ENCODE results near the gene SLC25A22.

Gene SLC25A22

DNA sequence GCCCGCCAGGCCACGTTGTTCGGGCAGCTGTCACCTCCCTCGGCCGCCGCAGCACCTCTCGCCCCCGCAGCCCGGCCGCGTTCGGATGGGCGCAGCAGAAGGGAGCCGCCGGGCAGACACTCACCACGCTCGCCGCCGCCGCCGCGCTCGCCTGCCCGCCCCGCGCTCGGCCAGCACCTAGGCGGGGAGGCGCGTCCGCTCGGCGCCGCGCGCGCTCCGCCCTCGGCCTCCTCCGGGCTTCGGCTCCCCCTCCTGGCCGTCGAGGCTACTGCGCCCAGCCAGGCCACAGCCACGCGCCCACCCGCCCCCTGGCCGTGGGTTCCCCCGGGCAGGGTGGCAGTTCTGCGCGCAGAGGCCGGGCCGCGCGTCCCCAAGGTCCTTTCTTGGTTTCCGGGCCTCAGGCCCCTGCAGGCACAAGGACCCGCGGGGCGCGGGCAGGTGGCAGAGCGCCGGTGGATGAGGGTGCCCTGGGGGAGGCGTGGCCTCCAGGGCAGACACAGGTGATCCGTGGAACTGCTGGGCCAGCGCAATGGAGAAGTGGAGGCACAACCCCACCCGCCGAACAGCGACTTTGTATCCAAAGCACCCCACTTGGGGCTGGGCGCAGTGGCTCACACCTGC lies at the start of gene SLC25A22:
TSS of gene SLC25A22 (minus strand) at position 189 of the 621 bp plus-strand sequence. CDS start 3,275 bp downstream, outside the sequence.
- peak; percentile 87 for DNase-seq

DNA sequence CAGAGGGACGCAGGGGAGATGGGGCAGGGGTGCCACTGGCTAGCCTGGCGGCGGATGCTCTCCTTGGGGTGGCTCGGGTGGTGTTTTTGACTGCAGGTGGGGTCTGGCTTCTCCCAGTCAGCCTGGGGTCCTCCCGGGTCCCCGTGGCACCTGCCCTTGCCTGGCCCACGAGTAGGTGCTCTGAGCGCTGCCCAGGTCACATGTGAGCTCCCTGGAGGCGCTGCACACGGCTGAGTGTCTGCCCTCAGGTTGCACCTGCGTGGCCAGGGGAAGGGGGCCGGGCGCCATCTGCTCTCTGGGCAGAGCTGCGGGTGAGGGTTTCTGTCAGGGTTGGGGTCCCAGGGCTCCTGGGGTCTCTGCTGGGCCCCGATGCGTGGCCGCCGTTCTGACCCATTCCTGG lies 49.8 kb upstream of the SLC25A22 start:
- no peak for DNase-seq

DNA sequence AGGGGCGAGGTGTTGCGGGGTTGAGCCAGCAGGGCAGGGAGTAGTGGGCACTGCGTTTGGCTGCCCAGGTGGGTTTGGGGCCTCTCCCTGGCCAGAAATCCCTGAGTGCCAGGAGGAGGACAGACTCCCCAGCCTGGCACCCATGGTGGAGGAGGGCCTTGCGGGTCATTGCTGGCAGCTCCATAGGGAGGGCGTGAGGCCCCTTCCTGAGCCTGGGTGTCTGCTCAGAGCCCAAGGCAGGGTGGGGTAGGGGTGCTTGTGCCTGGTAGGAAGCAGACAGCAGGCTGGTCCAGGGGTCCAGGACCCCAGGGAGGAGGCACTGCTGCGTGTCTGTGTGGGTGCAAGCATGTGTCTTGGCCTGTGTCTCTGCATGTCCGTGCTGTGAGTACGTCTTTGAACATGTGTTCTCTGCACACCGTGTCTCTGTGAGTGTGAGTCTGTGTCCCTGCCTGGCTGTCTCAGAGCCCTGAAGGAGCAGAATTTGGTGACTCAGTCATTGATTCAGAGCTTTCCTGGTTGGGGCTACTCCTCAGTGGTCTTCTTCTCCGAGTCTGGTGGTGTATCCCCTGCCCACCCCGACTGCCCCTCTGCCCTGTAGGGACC lies 48.5 kb upstream of the SLC25A22 start:
- DNase-seq = no peak

DNA sequence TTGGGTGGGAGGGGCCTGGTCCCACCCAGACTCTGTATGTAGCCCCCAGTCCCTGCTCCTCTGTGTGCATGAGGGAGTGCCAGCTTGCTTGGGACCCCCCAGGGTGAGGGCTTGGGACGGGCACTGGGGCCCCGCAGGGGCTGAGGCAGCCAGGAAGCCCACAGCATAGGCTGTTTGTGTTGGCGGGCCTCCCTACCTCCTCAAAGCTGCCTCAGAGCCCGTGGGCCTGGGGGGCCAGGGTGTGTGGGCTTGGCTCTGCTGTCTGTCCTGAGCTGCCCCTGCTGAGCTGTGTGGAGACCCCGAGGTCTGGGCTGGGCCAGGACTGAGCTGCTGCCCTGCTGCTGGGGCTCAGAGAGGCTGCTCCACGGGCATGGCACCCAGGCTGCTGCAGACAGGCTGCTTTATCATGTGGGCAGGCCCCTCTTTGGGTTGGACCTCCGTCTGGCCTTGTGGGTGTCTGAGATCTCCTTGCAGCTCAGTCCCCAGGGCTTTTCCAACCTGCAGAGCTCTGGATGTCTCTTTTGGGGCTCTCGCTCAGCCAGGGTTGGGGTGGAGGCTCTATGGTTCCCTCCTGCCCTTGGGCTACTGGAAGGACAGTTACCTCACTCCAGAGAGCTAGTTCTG lies 47.9 kb upstream of the SLC25A22 start:
- no peak for DNase-seq

DNA sequence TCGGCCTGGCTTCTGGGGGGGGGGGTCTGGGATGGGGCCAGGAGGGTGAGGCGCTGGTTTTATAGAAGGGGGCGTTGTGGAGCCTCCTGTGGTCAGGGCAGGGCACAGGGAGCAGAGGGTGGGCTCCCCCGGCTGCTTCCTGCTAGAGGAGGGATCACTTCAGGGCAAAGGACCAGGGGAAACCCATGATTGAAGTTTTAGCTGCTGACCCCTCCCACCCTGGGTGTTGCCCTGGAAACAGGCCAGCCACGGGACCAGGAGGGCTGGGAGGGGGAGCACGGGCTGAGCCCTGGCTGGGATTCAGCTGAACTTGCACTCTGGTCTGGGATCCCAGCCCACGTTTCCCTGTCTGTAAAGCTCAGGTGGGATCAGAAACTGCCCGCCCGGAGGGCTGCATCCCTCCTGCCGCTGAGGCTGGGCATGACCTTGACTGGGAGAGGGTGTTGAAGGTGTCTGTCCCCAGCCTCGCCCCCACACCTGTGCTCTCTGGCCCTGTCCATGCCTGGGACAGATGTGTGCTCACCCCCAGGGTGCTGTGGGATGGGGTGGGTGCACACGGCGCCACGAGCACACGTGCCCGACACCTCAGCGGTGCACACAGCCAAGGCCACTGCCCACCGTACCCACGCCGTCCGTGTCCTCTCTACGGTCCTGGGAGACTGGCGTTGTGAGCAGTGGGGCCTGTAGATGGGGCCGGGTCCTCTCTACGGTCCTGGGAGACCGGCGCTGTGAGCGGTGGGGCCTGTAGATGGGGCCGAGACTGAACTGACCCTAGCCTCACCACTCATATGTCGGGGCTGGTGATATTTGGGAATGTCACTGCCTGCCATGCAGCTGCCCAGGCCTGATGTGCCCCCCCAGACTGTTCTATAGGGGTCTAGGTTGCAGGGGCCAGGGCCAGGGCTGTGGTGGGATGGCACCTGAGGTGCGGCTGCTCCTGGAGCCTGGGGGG lies 46.9 kb upstream of the SLC25A22 start:
- no peak for DNase-seq

DNA sequence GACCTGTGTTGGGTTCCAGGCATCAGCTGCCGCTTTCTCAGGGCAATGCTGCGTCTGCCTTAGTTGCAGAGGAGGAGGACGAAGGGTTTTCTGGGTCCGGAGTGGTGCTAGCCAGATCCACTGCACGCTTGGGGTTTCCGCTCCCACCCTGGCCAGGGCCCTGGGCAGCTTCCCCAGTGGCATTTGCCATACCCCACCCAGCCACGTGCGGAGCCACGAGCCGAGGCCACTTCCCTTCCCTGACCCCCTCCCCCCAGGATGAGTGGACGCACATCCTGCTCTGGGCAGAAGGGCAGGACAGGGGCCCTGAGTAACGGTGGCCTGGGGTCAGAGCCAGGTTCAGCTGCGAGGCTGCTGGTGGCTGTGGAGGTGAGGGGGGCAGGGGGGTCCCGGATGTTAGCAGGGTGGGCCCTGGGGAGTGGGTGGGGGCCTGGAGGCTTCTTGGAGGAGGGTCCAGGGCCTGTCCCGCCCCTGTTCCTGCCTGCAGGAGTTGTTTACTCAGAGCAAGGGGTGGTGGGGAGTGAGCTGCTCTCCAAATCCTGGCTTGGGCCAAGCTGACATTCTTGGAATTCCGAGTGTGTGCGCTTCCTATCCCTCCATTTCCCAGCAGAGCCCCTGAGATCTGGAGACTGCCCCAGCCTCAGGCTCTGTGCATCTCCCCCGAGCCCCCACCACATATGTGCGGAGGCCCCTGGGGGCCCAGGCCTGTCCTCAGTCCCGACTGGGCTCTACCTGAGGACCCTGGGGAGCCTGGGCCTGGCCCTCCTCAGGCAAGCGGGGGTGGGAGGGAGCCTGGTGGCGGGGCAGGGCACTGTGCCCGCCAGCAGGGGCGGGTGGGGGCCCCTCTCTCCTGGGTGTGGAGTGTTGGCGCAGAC lies 46.0 kb upstream of the SLC25A22 start:
- DNase-seq = no peak

DNA sequence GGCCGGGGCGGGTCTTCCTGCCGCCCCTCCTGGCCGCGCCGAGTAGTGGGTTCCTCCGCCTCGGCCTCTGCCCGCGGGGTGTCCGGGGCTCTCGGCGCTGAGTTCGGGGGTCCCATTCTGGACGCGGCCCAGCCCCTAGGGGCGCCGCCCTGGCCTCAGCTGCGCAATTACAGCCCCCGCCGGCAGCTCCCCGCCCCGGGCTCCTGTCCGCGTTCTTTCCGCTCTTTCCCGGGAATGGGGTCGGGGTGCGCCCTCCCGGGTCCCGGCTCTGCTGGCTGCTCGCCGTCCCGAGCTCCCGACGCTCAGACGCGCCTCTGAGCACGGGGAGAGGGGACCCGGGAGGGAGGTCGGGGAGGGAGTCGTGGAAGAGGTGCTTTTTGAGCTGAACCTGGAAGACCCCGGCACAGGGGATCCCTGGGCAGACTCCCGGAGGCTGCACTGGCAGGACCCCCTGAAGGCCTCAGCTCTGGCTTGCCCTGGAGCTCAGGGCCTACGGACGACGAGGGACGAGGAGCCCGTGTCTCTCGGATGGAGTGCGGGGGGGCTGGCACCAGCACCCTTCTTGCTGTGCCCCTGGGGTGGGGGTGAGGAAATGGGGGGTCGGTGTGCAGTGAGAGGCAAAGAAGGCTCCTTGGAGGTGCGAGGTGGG lies 45.1 kb upstream of the SLC25A22 start:
- DNase-seq = no peak

DNA sequence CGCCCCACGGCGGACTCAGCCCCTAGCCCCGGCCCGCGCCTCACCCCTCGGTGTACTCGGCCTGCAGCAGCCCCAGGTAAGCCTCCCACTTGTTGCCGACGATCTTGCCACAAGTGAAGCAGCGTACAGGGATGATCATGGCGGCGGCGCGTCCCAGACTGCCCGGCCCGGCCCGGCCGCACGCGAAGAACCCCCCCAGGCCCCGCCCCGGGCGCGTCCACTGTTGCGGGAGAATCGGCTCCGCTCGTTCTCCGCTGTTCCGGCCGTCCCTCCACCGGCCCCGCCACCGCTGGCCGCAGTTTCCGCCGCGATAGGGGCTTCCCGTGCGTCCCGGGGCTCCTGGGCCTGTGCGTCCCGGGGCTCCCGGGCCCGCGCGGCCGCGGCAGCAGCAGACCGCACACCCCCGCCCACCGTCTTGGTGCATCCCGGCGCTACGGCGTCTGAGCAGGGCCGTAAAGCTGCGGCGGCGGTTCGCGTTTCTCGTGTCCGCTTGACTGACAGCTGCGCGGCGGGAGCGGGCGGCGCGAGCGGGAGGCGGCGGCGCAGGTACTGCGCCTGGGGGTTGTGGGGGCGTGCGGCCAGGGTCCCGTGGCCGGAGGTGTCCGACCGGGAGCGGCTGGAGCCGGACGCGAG lies 44.4 kb upstream of the SLC25A22 start, which contains the start of the genes POLR2L and TSPAN4:
TSS of gene POLR2L (minus strand) at position 160 of the 633 bp plus-strand sequence. CDS start at position 139, 21 bp downstream.
TSS of gene TSPAN4 (plus strand) at position 483 of the 633 bp plus-strand sequence. CDS start 7,453 bp downstream, outside the sequence.
- DNase-seq = peak; percentile 90

DNA sequence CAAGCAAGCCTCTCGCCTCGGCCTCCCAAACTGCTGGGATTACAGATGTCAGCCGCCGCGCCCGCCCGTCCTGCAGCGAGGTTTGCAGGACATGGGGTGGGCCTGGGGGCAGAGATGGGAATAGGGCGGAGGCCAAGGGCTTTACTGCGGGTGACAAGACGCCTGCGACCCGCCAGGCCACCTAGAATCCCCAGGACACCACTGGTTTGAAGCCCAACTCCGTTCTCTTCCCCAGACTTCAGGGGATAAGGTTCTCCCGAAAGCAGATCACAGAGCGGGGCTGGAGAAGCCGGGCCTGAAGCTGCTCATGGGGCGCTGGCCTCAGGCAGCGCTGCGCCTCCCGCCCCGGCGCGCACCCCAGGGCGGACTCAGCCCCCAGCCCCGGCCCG lies 43.9 kb upstream of the SLC25A22 start:
- DNase-seq = no peak

DNA sequence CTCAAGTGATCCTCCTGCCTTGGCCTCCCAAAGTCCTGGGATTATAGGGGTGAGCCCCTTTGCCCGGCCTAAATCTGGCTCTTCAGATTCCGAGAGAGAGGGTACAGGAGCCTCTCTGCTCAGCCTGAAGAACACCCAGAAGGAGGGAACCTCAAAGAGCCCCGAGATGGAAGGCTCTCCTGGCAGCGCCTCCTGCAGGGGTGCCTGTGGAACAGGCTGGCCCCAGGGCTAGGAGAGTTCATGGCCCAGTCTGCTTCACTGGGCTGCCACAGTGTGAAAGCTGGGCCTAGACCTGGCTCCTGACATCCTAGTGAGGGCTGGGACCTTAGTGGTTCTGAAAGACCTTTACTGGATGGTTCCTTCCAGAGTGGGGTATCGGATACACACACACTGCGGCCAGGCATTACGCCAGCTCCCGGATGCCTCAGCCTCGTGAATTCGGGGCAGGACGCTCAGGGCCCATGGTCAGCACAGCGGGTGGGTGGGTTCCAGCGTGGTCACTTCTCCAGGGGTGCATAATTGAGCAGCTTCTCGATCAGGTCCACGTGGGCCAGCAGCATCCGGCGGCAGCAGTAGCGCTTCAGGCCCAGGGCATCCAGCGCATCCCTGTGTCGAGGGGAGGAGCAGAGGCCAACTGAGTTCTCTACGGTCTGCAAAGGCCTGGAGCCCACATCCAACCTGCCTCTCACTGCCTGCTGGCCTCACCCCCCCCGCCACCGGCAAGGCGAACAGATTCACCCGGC lies 42.0 kb upstream of the SLC25A22 start:
- no peak for DNase-seq

DNA sequence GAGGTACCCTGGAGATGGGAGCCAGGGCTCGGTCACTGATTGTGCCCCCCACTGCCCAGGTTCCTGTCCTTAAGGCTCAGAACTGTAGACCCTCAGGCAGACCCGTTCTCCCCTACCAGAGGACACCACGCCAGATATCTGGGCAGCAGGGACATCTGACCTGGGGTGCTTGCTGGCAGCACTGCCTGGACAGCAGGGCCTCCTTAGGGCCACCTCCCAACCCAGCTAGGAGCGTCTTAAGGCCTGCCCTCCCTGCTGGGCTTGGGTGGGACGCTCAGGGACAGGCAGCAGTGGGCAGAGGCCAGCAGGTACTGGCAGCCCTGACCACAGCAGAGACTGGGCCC lies 41.2 kb upstream of the SLC25A22 start:
- DNase-seq = no peak

DNA sequence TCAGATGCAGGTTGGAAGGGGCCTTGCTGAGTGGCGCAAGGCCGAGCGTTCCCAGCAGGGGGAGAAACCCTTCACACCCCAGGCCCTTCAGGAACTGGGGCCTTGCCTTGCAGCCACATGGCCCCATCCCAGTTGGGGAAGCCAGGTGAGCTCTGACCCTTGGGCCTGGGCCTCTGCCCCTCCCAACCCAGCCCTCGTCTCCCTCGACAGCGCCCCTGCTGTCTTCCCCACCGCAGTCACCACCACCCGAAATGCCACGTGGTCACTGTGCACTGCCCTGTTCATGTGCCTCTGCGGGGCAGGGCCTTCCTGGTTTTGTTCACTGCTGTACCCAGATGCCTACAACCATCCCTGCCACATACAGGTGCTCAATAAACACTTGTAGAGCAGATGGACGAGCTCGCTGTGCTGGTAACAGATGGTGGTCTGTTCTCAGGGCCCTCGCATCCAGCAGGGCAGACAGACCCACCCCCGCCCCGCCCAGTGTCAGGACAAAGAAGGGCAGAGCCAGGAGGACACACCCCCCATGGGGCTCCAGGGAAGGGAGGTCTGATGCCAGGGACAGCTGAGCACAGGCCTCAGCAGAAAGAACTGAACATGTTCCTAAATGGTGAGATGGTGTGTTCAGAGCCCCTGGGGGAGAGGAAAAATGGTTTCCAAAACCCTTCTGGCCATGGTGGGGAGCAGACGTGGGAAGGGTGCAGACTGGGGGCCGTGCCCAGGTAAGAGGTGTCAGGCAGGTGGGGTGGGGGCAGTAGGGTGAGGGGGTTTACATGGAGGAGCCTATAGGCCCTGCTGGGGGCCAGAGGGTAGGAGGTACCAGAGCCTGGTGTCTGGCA lies 40.6 kb upstream of the SLC25A22 start:
- DNase-seq = no peak

DNA sequence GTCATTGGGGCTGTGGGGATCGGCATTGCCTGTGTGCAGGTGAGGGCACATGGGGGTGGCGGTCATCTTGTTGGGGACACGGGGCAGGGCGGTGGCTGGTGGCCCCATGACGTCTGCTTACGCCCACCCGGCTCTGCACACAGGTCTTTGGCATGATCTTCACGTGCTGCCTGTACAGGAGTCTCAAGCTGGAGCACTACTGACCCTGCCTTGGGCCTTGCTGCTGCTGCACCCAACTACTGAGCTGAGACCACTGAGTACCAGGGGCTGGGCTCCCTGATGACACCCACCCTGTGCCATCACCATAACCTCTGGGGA lies 39.9 kb upstream of the SLC25A22 start:
- DNase-seq = no peak

DNA sequence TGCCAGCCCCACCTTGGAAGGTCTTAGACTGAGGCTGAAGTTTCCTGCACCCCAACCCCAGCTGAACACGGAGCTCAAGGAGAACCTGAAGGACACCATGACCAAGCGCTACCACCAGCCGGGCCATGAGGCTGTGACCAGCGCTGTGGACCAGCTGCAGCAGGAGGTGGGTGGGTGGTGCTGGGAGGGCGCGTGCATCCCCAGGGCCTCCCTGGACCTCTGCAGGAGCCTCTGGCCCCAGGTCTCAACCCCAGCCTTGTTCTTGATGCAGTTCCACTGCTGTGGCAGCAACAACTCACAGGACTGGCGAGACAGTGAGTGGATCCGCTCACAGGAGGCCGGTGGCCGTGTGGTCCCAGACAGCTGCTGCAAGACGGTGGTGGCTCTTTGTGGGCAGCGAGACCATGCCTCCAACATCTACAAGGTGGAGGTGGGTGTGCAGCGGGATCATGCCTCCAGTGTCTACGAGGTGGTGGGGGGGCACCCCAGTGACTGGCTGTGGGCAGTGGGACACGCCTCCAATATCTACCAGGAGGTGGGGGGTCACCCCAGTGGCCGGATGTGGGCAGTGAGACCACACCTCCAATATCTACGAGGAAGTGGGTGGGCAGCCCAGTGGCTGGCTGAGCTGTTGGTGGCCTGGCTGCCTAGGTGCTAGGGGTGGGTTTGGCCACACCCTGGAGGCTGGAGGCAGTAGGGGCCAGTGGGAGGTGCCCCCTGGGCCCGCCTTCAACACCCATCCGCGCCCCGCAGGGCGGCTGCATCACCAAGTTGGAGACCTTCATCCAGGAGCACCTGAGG lies 39.3 kb upstream of the SLC25A22 start:
- no peak for DNase-seq

DNA sequence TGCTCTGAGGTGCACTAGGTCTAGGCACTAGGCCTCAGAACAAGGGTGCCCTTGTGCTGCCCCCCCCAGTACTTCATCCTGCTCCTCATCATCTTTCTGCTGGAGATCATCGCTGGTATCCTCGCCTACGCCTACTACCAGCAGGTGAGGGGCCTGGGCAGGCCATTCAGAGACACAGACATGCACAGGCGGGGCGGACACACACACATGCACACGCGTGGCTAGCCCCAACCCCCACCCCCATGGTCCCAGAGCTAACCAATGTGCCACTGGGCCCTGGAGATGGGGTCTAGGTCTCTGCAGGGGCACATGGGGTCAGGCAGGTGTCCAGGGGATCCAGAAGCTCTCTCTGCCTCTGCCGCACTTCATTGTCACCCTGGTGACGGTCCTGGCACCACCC lies 38.6 kb upstream of the SLC25A22 start:
- DNase-seq = no peak

DNA sequence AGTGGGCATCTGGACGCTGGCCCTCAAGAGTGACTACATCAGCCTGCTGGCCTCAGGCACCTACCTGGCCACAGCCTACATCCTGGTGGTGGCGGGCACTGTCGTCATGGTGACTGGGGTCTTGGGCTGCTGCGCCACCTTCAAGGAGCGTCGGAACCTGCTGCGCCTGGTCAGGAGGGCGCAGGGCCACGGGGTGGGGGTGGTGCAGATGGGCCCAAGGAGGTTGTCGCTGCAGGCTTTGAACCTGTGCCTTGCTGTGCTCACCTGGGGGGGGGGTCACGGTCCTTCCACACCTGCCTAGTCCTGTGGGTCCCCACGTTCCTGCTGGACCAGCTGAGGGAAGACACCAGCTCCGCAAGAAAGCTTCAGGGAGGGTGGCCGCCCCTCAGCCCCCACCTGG lies 38.2 kb upstream of the SLC25A22 start:
- no peak for DNase-seq

DNA sequence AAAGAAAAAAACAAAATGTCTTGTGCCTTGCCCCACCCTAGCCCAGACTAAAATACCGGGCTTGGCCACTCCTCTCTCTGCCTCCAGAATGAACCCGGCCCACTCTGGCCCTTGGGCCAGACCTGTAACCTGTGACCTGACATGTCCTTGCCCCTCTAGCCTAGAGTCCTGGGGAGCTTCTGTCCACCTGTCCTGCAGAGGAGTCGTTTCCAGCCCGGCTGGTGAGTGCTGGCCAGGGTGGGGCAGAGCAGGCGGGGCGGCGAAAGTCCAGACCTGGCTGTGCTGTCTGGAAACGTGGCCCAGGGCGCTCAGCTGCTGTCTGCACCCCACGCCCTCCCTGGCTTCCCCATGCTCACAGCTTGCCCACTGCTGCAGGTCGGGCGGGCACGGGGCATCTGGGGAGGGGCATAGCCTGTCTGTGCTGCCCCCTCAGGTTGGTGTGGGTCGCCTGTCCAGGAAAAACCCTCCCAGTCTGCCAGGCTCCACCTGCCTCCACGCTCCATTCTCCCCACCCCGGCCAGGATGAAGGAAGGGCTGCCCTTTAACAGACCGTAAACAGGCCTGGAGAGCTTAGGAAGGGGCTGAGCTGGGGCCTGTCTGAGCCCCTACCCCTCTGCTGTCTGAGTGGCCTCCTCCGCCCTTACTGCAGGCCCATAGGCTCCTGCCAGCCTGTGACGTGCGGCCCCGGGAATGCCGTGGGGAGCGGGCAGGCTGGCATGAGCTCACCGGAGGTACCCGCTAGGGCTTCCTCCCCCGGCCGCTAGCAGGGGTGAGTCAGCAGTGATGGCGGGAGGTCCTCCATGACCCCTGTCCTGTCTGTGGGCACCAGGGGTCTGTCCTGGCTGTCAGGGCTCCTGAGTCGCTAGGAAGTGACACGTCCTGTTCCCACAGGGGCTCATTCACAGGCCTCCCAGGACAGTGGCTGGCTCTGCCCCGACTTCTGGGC lies 36.6 kb upstream of the SLC25A22 start:
- no peak for DNase-seq

Data from activated naive CD4-positive, alpha-beta T cell treated with Interleukin-2 at 50 U/mL for 16 hours (primary cell).